SK-N-MC (cell line): ENCODE results near the gene TCF19.

Experiments
- EZH2 ChIP-seq: fragments of 200-600 bp; sonication (generic); IDR thresholded peaks from one replicate; pipeline ENCODE4 v1.6.1; 2017; ENCODE audit warnings: antibody characterized with exemption
- FOXP2 ChIP-seq: optimal IDR thresholded peaks from 2 replicates; pipeline ENCODE3; 2011; ENCODE audit warnings: mild to moderate bottlenecking, moderate library complexity; ENCODE audit not compliant: insufficient read depth; ENCODE audit errors: extremely low read length, control extremely low read depth
- POLR2AphosphoS5 ChIP-seq: IDR thresholded peaks from 2 replicates; pipeline ENCODE4 v1.6.1; 2012; ENCODE audit warnings: mild to moderate bottlenecking, low read depth, low read length, borderline replicate concordance

- TF ChIP-seq EZH2 (no peak), POLR2AphosphoS5 (no peak), FOXP2 (no peak)
Measured at GRCh38 chr6:31116661-31117385, 41.6 kb upstream of the TCF19 start.
